CD4-positive, alpha-beta T cell treated with Interleukin-2 at 100 ng/mL for 4 hours (primary cell): Measurements from ENCODE around the gene NTM.

ENCODE experiments used
- DNase-seq: peaks from one replicate; pipeline ENCODE4 v3.0.0-alpha.2; 2020; ENCODE audit warnings: low spot score

The NTM gene

GRCh38 chr11:132263241-132263640 is 892.8 kb downstream of the NTM start:
- no peak for DNase-seq

- no peak for DNase-seq
These were observed 893.5 kb downstream of the NTM start for GRCh38 chr11:132263875-132264274.

- no peak for DNase-seq
These were observed 894.2 kb downstream of the NTM start for GRCh38 chr11:132264616-132265015.

GRCh38 chr11:132278801-132279574 is 908.6 kb downstream of the NTM start:
- peak; percentile 1 for DNase-seq

GRCh38 chr11:132284048-132284447 is 913.6 kb downstream of the NTM start:
- no peak for DNase-seq

- DNase-seq, result no peak
These were observed 914.2 kb downstream of the NTM start for GRCh38 chr11:132284611-132285010.

- no peak for DNase-seq
These were observed 915.2 kb downstream of the NTM start for GRCh38 chr11:132285631-132286030.

- DNase-seq, result no peak
These were observed 915.7 kb downstream of the NTM start for GRCh38 chr11:132286106-132286505.

- no peak for DNase-seq
These were observed 917.6 kb downstream of the NTM start for GRCh38 chr11:132288036-132288435.

GRCh38 chr11:132289590-132290256 is 919.3 kb downstream of the NTM start:
- no peak for DNase-seq

- DNase-seq, result no peak
These were observed 923.2 kb downstream of the NTM start for GRCh38 chr11:132293586-132293985.

GRCh38 chr11:132296946-132297610 is 926.7 kb downstream of the NTM start:
- no peak for DNase-seq

- DNase-seq, result no peak
These were observed 927.9 kb downstream of the NTM start for GRCh38 chr11:132298357-132298756.

- no peak for DNase-seq
These were observed 929.9 kb downstream of the NTM start for GRCh38 chr11:132300283-132300682.

GRCh38 chr11:132301465-132301864 is 931.0 kb downstream of the NTM start:
- DNase-seq, result no peak

GRCh38 chr11:132301900-132302299 is 931.5 kb downstream of the NTM start:
- DNase-seq, result no peak

- DNase-seq, result no peak
These were observed 937.0 kb downstream of the NTM start for GRCh38 chr11:132307309-132308020.

- DNase-seq, result no peak
These were observed 940.3 kb downstream of the NTM start for GRCh38 chr11:132310390-132311375.

GRCh38 chr11:132311703-132312102 is 941.3 kb downstream of the NTM start:
- no peak for DNase-seq

GRCh38 chr11:132312161-132312560 is 941.7 kb downstream of the NTM start:
- no peak for DNase-seq

GRCh38 chr11:132312701-132313111 is 942.3 kb downstream of the NTM start:
- peak; percentile 2 for DNase-seq
